Skeletal muscle satellite cell (primary cell): ENCODE measurements around the gene PEPD.

Experiments used
- H3K27me3 ChIP-seq: 2 replicates; pipeline ENCODE4 v1.7.0; 2013; ENCODE audit warnings: low read length; ENCODE audit not compliant: control insufficient read depth, insufficient read depth
- H3K36me3 ChIP-seq: 2 replicates; pipeline ENCODE4 v1.7.0; 2013; ENCODE audit warnings: mild to moderate bottlenecking, control low read depth, low read length; ENCODE audit not compliant: insufficient read depth
- H3K4me1 ChIP-seq: 2 replicates; pipeline ENCODE4 v1.7.0; 2013; ENCODE audit warnings: low read length; ENCODE audit not compliant: control insufficient read depth, insufficient read depth
- H3K4me2 ChIP-seq: 2 replicates; pipeline ENCODE4 v1.7.0; 2013; ENCODE audit warnings: mild to moderate bottlenecking, low read length
- H3K4me3 ChIP-seq: 2 replicates; pipeline ENCODE4 v1.7.0; 2013; ENCODE audit warnings: low read length
- H3K9ac ChIP-seq: 2 replicates; pipeline ENCODE4 v1.7.0; 2013; ENCODE audit warnings: mild to moderate bottlenecking, low read depth, low read length, moderate library complexity
- H3K9me3 ChIP-seq: replicated peaks from 2 replicates; pipeline ENCODE4 v1.7.0; 2013; ENCODE audit warnings: mild to moderate bottlenecking, control low read depth, low read length

Gene PEPD

DNA sequence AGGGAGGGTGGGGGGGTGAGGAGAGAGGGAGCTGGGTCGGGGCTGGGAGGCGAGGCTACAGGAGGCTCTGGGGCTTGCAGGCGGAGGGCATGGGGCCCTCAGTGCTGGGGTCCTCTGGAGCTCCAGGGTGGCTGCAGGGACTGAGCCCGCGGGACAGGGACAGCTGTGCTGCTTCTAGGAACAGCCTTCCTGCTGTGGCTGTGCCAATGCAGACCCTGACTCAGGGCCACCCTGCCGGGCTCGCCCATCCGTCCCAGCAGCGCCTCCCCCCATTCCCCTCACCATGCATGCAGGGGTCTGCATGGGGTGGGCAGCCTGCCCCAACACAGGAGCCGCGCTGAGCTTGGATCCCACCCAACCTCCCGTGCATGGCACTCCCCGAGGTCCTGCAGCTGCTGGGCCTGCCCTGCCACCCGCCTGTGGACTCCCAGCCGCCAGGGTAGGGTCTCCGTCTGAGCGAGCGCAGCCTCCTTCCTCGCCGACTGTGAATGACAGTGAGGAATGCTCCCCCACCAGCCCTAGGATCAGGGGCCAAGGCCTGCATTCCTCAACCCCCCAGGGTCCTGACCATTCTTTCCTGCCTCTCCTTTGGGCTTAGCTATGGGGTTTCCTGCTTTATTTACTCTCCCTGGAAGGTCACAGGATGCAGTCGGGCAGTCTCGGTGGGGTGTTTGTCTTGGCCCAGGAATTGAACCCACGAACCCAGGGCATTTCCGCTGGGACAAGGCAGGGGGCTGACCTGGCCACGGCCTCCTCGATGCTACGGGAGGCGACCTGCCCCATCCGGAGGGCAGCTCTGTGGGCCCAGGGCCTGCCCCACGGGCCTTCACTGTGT lies 124.7 kb downstream of the PEPD start:
- H3K4me3 ChIP-seq, result no peak overlapping the region
- H3K9me3 ChIP-seq, result no peaks in the 10 kb centered on the region
- H3K9ac ChIP-seq, result no peak overlapping the region
- H3K36me3 ChIP-seq, result no peaks in the 10 kb centered on the region
- H3K27me3 ChIP-seq, result no peaks in the 10 kb centered on the region
- peak overlapping the region; percentile 50 for H3K4me2 ChIP-seq
- peaks cover 52% of the 10 kb centered on the region for H3K4me1 ChIP-seq

DNA sequence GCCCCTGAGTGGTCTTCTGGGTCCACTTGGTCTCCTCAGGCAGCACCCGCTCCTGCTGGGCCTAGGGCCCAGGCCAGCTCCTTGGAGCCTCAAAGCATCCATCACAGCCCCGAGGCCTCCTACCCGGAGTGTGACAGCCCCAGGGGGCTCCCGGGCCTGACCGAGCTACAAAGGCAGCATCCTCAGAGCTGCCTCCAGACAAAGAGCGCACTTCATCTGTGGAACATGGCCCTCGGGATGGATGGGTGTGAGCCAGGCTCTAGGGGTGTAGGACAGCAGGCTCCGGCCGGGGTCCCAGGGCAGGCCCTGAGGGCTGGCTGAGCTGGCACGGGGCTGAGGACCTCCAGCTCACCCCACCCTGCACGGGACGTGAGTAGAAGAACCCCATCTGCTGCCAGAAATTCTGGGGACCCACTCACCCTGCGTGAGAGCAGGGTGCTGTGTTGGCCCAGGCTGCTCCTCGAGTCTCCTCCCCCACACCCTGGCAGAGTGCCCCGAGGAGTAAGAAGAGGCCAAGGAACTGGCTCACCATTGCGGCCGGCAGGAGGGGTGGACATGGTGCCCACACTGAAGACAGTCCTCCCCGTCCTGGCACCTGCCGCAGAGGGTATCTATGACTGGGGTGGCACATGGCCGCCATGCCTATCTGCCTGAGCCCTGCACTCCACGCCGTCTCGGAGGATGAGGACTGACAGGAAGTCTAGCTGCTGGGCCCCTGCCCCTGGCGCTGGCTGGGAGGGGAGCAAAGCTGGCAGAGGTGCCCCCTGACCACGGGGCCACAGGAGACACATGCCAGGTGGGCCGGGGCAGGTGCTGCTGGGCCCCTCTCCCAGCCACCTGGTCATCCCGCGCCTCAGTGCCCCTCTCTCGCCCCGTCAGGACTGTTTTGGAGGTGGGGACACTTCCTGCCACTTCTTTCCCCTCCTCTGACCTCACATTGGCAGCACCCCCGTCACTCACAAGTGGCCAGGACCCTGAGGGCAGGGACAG lies 125.7 kb downstream of the PEPD start:
- no peak overlapping the region for H3K4me3 ChIP-seq
- H3K9ac ChIP-seq, result no peak overlapping the region
- H3K27me3 ChIP-seq, result no peaks in the 10 kb centered on the region
- H3K4me2 ChIP-seq, result no peak overlapping the region
- H3K36me3 ChIP-seq, result no peaks in the 10 kb centered on the region
- no peaks in the 10 kb centered on the region for H3K9me3 ChIP-seq
- H3K4me1 ChIP-seq, result peaks cover 55% of the 10 kb centered on the region

DNA sequence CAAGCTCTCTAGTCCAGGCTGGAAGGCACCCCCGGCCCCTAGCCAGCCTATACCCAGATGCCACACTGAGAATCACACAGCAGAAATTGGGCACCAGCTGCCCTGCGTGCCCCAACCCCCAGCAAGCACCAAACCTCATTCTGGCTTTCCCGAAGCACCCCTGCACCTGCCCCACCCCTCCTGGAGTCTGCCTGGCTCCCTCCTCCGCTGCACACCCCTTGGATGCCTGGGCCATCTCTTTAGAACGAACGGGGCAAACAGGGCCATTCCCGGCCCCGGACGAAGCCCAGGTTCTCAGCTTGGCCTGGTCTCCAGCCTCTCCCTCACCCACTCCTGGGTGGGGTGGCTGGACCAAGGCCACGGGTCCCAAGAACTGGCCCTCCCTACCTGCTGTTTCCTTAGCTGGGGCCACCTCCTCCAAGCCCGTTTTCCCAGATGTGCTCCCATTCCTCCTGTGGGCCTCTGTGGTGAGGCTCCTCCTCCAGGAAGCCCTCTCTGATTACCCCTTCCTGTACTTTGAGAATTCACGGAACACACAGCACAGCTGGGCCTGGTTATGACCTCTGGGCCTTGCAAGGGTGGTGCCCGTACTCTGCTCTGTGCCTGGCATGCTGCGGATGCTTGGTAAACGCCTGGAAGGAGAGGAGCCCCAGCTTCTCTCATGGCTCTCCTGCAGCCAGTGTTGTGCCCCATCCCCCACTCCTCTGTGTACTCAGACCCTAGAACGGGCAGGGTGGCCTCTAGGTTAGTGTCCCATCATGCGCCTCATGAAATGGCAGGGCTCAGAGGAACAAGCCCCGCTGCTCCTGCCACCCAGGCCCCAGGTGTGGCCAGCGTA lies 126.6 kb downstream of the PEPD start:
- Histone ChIP-seq H3K4me2 (peak overlapping the region; percentile 58), H3K4me3 (no peak overlapping the region), H3K9me3 (no peaks in the 10 kb centered on the region), H3K9ac (peak overlapping the region; percentile 3), H3K27me3 (no peaks in the 10 kb centered on the region), H3K4me1 (peaks cover 55% of the 10 kb centered on the region), H3K36me3 (no peaks in the 10 kb centered on the region)

DNA sequence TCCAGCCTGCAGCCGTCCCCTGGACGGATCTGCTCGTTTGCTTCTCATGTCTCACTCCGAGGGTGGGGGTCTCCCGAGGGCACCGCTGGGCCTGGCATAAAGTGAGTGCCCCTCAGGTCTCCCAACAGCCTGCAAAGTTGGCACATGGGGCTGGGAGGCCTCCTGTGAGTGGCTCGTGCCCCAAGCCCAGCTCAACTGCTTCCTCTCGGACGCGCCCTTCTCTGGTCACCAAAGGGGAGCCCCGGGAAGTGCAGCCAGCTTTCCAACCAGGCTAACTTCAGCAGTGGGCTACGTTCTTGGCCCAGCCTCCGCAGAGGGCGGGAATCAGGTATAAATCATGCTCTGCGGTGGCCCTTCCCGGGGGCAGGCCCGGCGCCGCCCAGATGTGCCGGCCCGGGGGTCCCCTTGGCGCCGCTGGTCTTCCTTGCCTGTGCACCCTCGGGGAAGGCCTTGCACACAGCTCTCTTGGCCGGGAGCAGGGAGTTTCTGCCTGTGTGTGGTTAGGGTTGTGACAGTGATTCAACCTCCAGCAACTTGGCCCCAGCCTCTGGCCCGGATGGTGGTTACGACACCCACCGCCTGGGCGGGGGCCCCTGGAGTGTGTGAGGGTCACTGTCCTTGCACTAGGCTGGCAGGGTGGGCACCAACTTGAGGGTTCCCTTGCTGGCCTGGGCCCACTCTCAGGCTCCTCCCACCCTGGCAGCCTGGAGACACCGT lies 127.4 kb downstream of the PEPD start:
- H3K9me3 ChIP-seq, result no peaks in the 10 kb centered on the region
- H3K27me3 ChIP-seq, result no peaks in the 10 kb centered on the region
- peak overlapping the region; percentile 32 for H3K9ac ChIP-seq
- H3K36me3 ChIP-seq, result no peaks in the 10 kb centered on the region
- peak overlapping the region; percentile 24 for H3K4me3 ChIP-seq
- H3K4me2 ChIP-seq, result peak overlapping the region; percentile 58
- H3K4me1 ChIP-seq, result peaks cover 55% of the 10 kb centered on the region

DNA sequence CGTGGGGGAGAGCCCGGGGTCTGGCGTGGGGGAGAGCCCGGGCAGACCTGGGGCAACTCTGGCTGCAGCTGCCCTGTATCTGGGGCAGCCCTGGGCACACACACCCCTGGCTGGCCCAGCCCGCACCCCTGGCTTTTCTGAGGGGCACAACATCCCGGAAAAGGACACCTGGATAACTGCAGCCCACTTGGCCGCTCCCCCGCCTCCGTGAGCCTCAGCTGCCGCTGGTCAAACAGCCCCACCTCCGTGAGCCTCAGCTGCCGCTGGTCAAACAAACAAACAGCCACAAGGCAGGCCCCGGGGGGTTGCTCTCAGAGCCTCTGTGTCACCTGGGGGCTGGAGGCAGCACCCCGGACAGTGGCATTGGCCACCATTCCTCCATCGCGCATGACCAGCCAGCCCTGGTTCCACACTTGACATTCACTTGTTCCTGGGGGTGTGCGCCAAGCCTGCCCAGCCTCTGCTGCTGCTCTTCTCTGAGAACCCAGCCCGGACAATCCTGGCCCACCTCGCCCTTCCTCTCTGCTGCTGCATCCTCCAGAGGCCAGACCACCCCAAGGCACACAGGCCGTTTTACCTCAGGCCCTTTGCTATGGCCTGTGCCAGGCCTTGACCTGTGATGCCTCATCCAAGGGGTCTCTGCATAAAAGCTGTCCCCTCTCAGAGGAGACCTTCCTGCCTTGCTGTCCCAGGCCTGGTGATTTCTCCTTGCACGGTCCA lies 128.1 kb downstream of the PEPD start:
- peak overlapping the region; percentile 24 for H3K4me3 ChIP-seq
- H3K9me3 ChIP-seq, result no peaks in the 10 kb centered on the region
- H3K27me3 ChIP-seq, result no peaks in the 10 kb centered on the region
- H3K9ac ChIP-seq, result peak overlapping the region; percentile 32
- no peaks in the 10 kb centered on the region for H3K36me3 ChIP-seq
- H3K4me2 ChIP-seq, result peak overlapping the region; percentile 58
- H3K4me1 ChIP-seq, result peaks cover 55% of the 10 kb centered on the region

DNA sequence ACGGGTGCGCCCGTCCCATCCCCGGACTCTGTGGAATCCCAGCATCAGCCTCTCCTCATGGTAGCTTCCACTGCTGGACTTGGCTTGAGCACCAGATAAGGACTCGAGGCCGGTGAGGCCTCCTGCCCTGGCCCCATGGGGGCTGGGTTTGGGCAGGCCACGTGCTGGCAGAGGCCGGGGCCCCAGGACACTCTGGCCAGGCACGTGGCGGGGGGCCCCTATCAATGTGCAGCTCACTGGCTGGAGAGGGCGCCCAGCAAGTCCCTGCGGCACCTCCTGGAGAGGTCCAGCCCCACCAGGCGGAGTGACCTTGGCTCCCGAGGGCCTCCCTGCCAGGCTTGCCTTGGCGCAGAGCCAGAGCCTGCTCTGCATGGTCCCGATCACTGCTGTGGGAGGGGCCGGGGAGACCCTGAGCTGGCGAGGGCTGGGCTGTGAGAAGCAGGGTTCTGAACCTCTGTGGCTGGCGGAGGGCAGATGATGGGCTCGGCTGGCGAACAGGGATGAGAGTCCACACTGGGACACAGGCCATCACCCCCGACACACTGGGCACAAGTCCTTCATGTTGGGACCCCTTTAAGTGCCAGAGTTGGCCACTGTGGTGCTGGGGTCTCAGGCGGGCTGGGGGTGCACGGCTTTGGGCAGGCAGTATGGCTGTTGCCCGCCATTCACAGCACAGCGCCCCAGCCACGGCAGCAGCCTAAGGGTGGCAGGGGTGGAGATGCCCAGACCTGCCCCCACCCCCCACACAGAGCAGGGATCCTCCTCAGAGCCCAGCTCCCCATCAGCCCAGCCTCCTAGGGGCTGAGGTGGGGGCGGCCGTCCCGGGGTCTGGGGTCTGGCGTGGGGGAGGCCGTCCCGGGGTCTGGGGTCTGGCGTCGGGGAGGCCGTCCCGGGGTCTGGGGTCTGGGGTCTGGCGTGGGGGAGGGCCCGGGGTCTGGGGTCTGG lies 129.0 kb downstream of the PEPD start:
- H3K36me3 ChIP-seq, result no peaks in the 10 kb centered on the region
- H3K4me1 ChIP-seq, result peaks cover 54% of the 10 kb centered on the region
- H3K27me3 ChIP-seq, result no peaks in the 10 kb centered on the region
- H3K9me3 ChIP-seq, result no peaks in the 10 kb centered on the region
- no peak overlapping the region for H3K9ac ChIP-seq
- H3K4me2 ChIP-seq, result no peak overlapping the region
- no peak overlapping the region for H3K4me3 ChIP-seq

DNA sequence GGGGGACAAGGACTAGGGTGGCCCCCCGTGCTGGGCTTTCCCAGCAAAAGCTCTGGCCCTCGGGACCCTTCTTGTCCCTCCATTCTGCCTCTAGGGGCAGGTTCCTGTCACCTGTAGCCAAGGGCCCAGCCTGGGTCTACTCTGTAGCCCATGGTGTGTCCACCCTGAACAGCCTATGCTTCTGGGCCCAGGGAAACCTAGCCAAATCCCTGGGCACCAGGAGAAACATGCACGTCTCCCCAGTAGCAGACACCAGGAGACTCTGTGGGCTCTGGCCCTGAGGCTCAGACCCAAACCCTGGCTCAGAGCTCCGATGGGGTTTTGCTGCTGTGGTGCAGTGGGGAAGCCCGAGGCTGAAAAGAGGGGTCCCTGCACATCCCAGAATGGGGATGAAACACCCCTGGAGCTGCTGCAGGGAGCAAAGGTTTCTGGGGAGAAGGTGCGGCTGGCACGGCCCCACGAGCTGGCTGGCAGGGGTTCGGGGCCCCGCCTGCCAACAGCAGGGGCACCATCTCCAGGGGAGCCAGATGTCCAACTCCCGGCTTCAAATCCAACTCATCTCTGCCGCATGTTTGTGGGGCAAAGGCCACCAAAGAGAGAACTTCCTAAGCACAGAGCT lies 129.9 kb downstream of the PEPD start:
- peaks cover 46% of the 10 kb centered on the region for H3K4me1 ChIP-seq
- no peak overlapping the region for H3K4me2 ChIP-seq
- H3K9ac ChIP-seq, result no peak overlapping the region
- H3K27me3 ChIP-seq, result no peaks in the 10 kb centered on the region
- H3K9me3 ChIP-seq, result no peaks in the 10 kb centered on the region
- peaks cover 6% of the 10 kb centered on the region for H3K36me3 ChIP-seq
- H3K4me3 ChIP-seq, result no peak overlapping the region

DNA sequence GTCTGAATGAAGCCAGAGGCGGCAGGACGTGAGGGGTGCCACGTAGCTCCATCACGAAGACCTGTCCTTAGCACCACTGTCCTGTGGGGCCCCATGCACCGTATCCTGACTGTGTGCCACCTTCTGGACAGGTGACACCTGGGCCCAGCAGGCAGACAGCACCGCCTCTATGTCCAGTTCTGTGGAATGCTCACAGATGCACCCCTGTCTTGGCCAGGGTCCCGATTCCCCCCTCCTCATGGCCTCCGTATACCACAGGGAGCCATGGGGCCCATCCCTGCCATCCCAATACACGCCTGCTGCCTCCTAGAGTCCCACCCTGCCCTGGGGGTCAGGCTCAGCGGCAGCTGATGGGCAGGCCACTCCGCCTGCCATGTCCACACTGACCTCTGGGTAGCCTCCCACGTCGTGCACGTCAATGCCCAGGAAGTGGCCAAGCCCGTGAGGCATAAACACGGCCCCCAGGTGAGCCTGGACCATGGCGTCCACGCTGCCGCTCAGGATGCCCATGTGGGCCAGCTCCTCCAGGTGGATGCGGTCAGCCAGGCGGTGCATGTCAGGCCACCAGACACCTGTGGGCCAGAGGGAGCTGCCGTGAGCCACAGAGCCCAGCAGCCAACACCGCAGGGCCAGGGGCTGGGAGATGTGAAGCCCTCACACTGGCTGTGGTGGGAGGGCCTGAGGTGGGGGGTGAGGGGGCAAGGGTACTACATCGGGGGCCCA lies 130.5 kb downstream of the PEPD start:
- H3K27me3 ChIP-seq, result no peaks in the 10 kb centered on the region
- H3K4me1 ChIP-seq, result peaks cover 39% of the 10 kb centered on the region
- no peak overlapping the region for H3K9ac ChIP-seq
- no peak overlapping the region for H3K4me3 ChIP-seq
- H3K36me3 ChIP-seq, result peaks cover 13% of the 10 kb centered on the region
- H3K4me2 ChIP-seq, result no peak overlapping the region
- H3K9me3 ChIP-seq, result no peaks in the 10 kb centered on the region
